Large intestine (tissue), 3 donors: ENCODE measurements around the gene S100A2. TPM values are rescaled to one million over a fixed set of nuclear protein-coding genes. Genes with fewer than 3 reads are reported as not detected.

Experiments
- DNase-seq, 2 donors: peaks; one replicate each; pipeline versions ENCODE4 v3.0.0 to v3.0.0-alpha.2; 2013
- H3K27ac ChIP-seq: one replicate; pipeline ENCODE4 v1.5.1; 2013; ENCODE audit warnings: low read length
- H3K27me3 ChIP-seq: 2 replicates; pipeline ENCODE4 v1.6.1; 2013; ENCODE audit warnings: low read length; ENCODE audit not compliant: control insufficient read depth, insufficient read depth
- H3K36me3 ChIP-seq: 2 replicates; pipeline ENCODE4 v1.6.1; 2013; ENCODE audit warnings: low read length; ENCODE audit not compliant: control insufficient read depth, insufficient read depth
- H3K4me1 ChIP-seq: one replicate; pipeline ENCODE4 v1.6.1; 2013; ENCODE audit warnings: low read length; ENCODE audit not compliant: control insufficient read depth, insufficient read depth
- H3K4me3 ChIP-seq: one replicate; pipeline ENCODE4 v1.5.1; 2013; ENCODE audit warnings: low read length
- H3K9me3 ChIP-seq: one replicate; pipeline ENCODE4 v1.6.1; 2013; ENCODE audit warnings: mild to moderate bottlenecking, low read depth, low read length, moderate library complexity; ENCODE audit not compliant: control insufficient read depth
- WGBS: methylation state at CpG from one replicate; pipeline ENCODE4 v1.1.5; 2013; ENCODE audit warnings: low lambda C conversion rate; ENCODE audit not compliant: insufficient coverage; 5-methylcytosine and 5-hydroxymethylcytosine counted together
- polyA plus RNA-seq: library from polyadenylated mRNA; unstranded; fragments of 120-200 nt; gene quantifications from one replicate; pipeline ENCODE4 v1.2.1, GENCODE V29; 2013

S100A2 gene
- polyA plus RNA-seq, 1 donor: 0.67 TPM

GRCh38 chr1:153519242-153519641, 46.4 kb downstream of the S100A2 start:
- Histone ChIP-seq H3K36me3 (no peaks in the 10 kb centered on the region), H3K27me3 (no peaks in the 10 kb centered on the region), H3K27ac (no peak overlapping the region), H3K9me3 (no peaks in the 10 kb centered on the region), H3K4me1 (peaks cover 31% of the 10 kb centered on the region), H3K4me3 (no peak overlapping the region)
- 100% methylated on average over 1 of the region's 3 CpGs for WGBS
- no peak for DNase-seq

DNA sequence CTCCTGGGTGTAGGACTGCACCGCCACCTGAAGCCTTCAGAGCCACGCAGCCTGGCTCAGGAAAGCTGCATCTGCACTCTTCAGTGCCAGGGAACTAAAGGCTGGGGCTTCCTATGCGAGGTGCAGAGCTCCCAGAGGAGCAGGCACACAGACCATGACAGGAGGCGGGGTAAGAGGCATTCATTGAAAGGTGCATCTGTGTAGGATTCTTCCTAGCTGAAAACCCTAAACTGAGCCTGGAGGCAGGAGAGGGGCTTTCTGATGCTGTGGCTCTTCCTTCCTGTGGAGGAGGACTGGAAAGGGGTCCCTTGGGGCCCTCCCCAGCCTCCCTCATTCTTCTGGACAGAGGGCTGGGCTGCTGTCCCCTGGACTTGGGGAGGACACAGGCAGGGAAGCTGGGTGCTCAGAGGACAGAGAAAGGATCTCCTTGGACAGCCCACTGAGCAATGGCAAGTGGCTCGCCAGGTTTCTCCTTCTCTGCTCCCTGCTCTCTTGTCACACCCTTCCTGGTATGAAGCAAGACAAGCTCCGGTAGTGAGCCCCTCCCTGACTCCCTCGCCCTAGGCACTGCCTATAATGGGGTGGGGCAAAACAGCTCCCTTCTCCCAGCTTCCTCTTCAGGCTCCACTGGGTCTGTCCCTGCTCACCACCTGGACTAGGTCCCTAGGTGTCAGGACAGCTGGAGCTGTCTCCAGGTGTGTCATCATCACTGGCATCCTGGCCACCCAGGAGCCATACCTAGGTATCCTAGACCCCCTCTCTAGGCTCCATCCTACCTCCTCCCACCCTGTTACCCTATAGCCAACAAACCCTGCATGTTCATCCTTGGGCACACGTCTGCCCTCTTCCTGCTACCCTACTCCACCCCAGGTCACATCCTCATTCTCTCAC, 49.9 kb downstream of the S100A2 start:
- H3K4me3 ChIP-seq: no peak overlapping the region
- H3K27me3 ChIP-seq: no peaks in the 10 kb centered on the region
- DNase-seq: peak; percentile 87 to 93
- WGBS: no CpG with 5 or more reads among the region's 8 CpGs
- peak overlapping the region; percentile 73 for H3K27ac ChIP-seq
- H3K36me3 ChIP-seq: no peaks in the 10 kb centered on the region
- H3K4me1 ChIP-seq: peaks cover 24% of the 10 kb centered on the region
- H3K9me3 ChIP-seq: no peaks in the 10 kb centered on the region

- Histone ChIP-seq H3K4me3 (no peak overlapping the region), H3K36me3 (no peaks in the 10 kb centered on the region), H3K27ac (no peak overlapping the region), H3K4me1 (peaks cover 18% of the 10 kb centered on the region), H3K9me3 (no peaks in the 10 kb centered on the region), H3K27me3 (no peaks in the 10 kb centered on the region)
- DNase-seq: no peak
- 100% methylated on average over 3 of the region's 7 CpGs for WGBS
These were observed 52.0 kb downstream of the S100A2 start for GRCh38 chr1:153513666-153514065.

GRCh38 chr1:153513023-153513422, 52.6 kb downstream of the S100A2 start:
- no peaks in the 10 kb centered on the region for H3K27me3 ChIP-seq
- H3K4me3 ChIP-seq: no peak overlapping the region
- H3K9me3 ChIP-seq: no peaks in the 10 kb centered on the region
- H3K4me1 ChIP-seq: peaks cover 18% of the 10 kb centered on the region
- DNase-seq: no peak
- no CpG with 5 or more reads among the region's 3 CpGs for WGBS
- H3K36me3 ChIP-seq: no peaks in the 10 kb centered on the region
- no peak overlapping the region for H3K27ac ChIP-seq

Other genes with a start within 250 kb of the S100A2 start
- 0.31 TPM for gene PGLYRP4, start 217.0 kb downstream of the S100A2 start, polyA plus RNA-seq
- 40.3 TPM for gene S100A9, start 208.0 kb downstream of the S100A2 start, polyA plus RNA-seq
- gene S100A12, start 190.2 kb downstream of the S100A2 start, polyA plus RNA-seq: 0.36 TPM
- 2.5 TPM for gene S100A8, start 174.8 kb downstream of the S100A2 start, polyA plus RNA-seq
- gene S100A7A, start 149.3 kb downstream of the S100A2 start, polyA plus RNA-seq: not detected
- not detected for gene S100A7, start 105.2 kb downstream of the S100A2 start, polyA plus RNA-seq
- gene S100A6, start 29.9 kb downstream of the S100A2 start, polyA plus RNA-seq: 334 TPM
- gene S100A5, start 24.9 kb downstream of the S100A2 start, polyA plus RNA-seq: 0.10 TPM
- gene S100A4, start 20.0 kb downstream of the S100A2 start, polyA plus RNA-seq: 18.0 TPM
- gene S100A3, start 16.6 kb downstream of the S100A2 start, polyA plus RNA-seq: not detected
- gene S100A16, start 47.3 kb upstream of the S100A2 start, polyA plus RNA-seq: 134 TPM
- gene S100A14, start 50.5 kb upstream of the S100A2 start, polyA plus RNA-seq: 437 TPM
- 77.2 TPM for gene S100A13, start 61.7 kb upstream of the S100A2 start, polyA plus RNA-seq
- 2.8 TPM for gene S100A1, start 62.6 kb upstream of the S100A2 start, polyA plus RNA-seq
- gene CHTOP, start 68.2 kb upstream of the S100A2 start, polyA plus RNA-seq: 99.4 TPM
- gene SNAPIN, start 92.9 kb upstream of the S100A2 start, polyA plus RNA-seq: 30.9 TPM
- 152 TPM for gene ILF2, start 105.1 kb upstream of the S100A2 start, polyA plus RNA-seq
- 4.7 TPM for gene NPR1, start 112.8 kb upstream of the S100A2 start, polyA plus RNA-seq
- gene INTS3, start 162.2 kb upstream of the S100A2 start, polyA plus RNA-seq: 62.3 TPM
- 32.4 TPM for gene SLC27A3, start 209.6 kb upstream of the S100A2 start, polyA plus RNA-seq